Measurements from ENCODE around the gene ZNF451. TPM values are rescaled to one million over a fixed set of nuclear protein-coding genes. Genes with fewer than 3 reads are reported as not detected.

The ZNF451 gene
- total and polyA plus RNA-seq, 9 donors, result 11.8 to 65.9 (median 56.5) TPM

DNA sequence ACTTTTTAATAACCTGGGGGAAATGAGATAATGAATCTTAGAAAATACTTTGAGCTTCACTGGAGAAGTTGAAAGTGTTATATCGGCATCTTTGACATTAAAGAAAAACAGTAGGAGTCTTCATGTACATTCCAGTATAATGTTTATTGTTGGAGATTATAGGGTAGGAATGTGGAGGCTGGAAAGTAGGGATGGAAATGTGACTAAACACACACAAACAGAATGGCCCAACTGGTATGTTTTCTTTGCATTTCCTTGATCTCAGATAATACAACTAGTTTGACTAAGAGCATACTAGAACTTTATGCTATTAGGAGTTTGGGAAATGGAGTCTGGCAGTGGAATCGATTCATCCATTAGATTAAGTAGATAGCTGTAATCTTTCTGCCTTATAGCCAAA, 72.0 kb downstream of the ZNF451 start:
- intact Hi-C loops (cut with DNase I), result no loop called here
- Histone ChIP-seq H3K4me3 (no peak overlapping the region), H3K27ac (no peak overlapping the region), H3K4me1 (ENCODE audit: insufficient read depth) (no peaks in the 10 kb centered on the region), H3K27me3 (no peaks in the 10 kb centered on the region), H3K36me3 (no peaks in the 10 kb centered on the region), H3K9me3 (no peaks in the 10 kb centered on the region)
- TF ChIP-seq, protein P1, sequence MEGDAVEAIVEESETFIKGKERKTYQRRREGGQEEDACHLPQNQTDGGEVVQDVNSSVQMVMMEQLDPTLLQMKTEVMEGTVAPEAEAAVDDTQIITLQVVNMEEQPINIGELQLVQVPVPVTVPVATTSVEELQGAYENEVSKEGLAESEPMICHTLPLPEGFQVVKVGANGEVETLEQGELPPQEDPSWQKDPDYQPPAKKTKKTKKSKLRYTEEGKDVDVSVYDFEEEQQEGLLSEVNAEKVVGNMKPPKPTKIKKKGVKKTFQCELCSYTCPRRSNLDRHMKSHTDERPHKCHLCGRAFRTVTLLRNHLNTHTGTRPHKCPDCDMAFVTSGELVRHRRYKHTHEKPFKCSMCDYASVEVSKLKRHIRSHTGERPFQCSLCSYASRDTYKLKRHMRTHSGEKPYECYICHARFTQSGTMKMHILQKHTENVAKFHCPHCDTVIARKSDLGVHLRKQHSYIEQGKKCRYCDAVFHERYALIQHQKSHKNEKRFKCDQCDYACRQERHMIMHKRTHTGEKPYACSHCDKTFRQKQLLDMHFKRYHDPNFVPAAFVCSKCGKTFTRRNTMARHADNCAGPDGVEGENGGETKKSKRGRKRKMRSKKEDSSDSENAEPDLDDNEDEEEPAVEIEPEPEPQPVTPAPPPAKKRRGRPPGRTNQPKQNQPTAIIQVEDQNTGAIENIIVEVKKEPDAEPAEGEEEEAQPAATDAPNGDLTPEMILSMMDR (IDR thresholded peaks at IDR 0.05), result no peak
- TF ChIP-seq EP300 (IDR thresholded peaks at IDR 0.05) (no peak), POLR2A (IDR thresholded peaks at IDR 0.05) (no peak)
- WGBS, 3 donors, result 32 to 63% (median 34%) methylated on average over 2 of the region's 2 CpGs
- DNase-seq, result no peak

DNA sequence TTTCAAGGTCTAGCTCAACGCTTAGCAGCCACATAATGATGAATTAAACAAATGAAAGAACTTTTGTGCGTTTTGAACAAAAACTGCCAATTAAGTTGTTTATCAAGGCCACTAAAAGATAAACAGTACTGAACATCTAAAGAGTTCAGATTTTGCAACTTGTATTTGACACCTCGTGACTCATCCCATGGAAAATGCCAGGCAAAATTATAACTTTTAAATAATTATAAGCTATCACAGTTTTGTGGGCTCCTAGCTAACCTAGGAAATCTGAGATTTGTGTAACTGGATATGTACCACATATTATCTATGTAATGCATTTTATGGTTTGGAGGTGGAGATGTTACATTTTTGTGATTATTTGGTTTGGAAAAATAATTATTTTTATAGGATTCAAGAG, 72.5 kb downstream of the ZNF451 start:
- Histone ChIP-seq H3K4me3 (no peak overlapping the region), H3K9me3 (no peaks in the 10 kb centered on the region), H3K36me3 (no peaks in the 10 kb centered on the region), H3K4me1 (ENCODE audit: insufficient read depth) (no peaks in the 10 kb centered on the region), H3K27me3 (no peaks in the 10 kb centered on the region), H3K27ac (no peak overlapping the region)
- no peak for DNase-seq
- TF ChIP-seq EP300 (IDR thresholded peaks at IDR 0.05) (no peak), POLR2A (IDR thresholded peaks at IDR 0.05) (no peak)
- TF ChIP-seq, protein P1 (IDR thresholded peaks at IDR 0.05), result no peak
- 17 to 46% (median 19%) methylated on average over 3 of the region's 3 CpGs for WGBS, 3 donors
- intact Hi-C loops (cut with DNase I), result no loop called here

DNA sequence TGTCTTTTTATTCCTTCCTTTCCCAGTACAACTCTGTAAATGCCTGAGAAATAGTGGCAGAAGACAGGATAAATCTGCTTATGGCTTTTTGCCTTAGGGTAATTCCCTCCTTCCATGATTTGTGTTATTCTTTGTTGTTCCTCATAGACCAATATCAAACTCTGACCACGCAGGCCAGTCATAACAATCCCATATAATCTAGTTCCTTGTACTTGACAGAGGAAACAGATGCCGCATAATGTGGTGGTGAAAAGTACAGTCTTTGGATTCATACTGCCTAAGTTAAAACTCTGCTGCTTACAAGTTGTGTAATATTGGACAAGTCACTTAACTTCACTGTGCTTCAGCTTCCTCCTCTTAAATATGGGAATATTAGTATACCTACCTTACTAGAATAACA, 74.0 kb downstream of the ZNF451 start:
- no peaks in the 10 kb centered on the region for H3K36me3 ChIP-seq
- intact Hi-C loops (cut with DNase I), result no loop called here
- no peak overlapping the region for H3K27ac ChIP-seq
- no peaks in the 10 kb centered on the region for H3K9me3 ChIP-seq
- no peaks in the 10 kb centered on the region for H3K4me1 ChIP-seq (ENCODE audit: insufficient read depth)
- TF ChIP-seq POLR2A (IDR thresholded peaks at IDR 0.05) (no peak), EP300 (IDR thresholded peaks at IDR 0.05) (no peak)
- TF ChIP-seq, protein P1 (IDR thresholded peaks at IDR 0.05), result no peak
- DNase-seq, result no peak
- no peak overlapping the region for H3K4me3 ChIP-seq
- WGBS, 3 donors, result 18 to 42% (median 22%) methylated on average over 2 of the region's 2 CpGs
- no peaks in the 10 kb centered on the region for H3K27me3 ChIP-seq

DNA sequence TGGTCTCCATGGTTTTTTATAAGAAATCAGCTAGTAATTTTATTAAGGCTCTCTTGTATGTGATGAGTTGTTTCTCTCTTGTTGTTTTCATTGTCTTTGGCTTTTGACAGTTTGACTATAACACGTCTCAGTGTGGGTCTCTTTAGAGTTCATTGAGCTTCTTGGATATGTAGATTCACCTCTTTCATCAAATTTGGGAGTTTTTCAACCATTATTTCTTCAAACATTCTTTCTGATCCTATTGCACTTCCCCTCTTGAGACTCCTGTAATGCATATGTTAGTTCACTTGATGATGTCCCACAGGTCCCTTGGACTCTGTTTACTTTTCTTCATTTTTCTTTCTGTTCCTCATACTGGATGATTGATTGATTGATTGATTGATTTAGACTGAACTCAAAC, 75.1 kb downstream of the ZNF451 start:
- 85 to 97% (median 95%) methylated on average over 1 of the region's 1 CpG for WGBS, 3 donors
- intact Hi-C loops (cut with DNase I), result no loop called here
- Histone ChIP-seq H3K4me3 (no peak overlapping the region), H3K9me3 (no peaks in the 10 kb centered on the region), H3K27ac (no peak overlapping the region), H3K27me3 (no peaks in the 10 kb centered on the region), H3K36me3 (no peaks in the 10 kb centered on the region), H3K4me1 (ENCODE audit: insufficient read depth) (no peaks in the 10 kb centered on the region)
- no peak for DNase-seq
- TF ChIP-seq EP300 (IDR thresholded peaks at IDR 0.05) (no peak), POLR2A (IDR thresholded peaks at IDR 0.05) (no peak)
- TF ChIP-seq, protein P1 (IDR thresholded peaks at IDR 0.05), result no peak

Data from ovary (tissue), 9 donors.